ENCODE data around the gene LGR6.

The LGR6 gene

DNA sequence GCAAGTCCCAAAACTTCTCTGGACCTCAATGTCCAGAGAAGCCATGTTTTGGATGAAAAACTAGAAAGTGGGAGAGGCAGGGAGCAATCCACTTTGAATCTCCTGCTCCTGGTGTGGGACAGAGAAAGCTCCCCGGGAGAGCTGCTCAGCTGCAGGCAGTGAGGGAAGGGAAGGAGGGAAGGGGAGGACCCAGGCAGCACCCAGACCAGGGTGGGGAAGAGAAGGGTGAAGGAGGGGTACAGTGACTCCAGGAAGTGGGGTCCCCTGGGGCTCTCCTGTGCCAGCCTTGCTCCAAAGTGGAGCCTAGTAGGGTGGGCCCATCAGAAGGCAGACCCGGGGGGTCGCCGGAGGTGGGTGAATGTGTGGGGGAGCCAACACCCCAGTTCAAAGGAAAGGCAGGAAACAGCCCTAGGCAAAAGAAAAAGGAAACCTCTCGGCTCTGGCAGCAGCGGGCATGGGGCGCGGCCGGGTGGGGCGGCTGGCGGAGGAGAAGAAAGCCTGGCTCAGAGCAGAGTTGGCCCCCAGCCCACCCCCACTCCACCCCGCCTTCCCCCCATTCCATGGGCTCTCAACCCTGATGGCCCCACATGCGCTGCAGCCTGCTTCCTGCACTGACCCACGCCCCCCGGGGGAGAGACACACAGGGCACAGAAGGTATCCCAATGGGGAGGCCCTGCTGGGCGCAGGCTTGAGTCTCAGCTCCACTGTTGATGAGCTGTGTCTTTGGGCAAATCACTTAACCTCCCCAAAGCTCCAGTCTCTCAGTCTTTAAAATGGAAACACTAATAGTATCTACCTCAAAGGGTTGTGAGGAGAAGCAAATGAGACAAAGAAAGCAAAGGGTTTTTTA, 5.7 kb downstream of the LGR6 start:
- no peak for DNase-seq (ENCODE audit: low spot score)

DNA sequence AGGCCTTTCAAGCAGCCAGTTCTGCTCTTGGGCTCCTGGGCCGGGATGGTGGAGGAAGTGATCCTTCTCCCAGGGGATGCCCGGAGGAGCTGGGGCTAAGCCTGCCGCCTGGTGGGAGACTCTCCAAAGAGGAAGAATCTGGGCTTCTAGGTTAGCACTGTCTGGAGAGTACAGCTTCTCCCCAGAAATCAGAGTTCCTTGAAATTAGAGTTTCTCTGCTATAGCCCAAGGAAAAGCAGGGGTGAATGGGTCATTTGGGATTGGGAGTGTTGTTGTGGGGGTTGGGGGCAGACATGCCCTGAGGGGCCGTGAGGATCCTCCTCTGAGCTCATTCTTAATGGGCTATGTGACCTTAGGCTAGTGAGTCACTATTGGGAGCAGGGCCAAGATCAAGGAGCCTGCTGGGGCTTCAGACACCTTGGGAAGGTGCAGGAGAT, 6.5 kb downstream of the LGR6 start:
- no peak for DNase-seq (ENCODE audit: low spot score)

DNA sequence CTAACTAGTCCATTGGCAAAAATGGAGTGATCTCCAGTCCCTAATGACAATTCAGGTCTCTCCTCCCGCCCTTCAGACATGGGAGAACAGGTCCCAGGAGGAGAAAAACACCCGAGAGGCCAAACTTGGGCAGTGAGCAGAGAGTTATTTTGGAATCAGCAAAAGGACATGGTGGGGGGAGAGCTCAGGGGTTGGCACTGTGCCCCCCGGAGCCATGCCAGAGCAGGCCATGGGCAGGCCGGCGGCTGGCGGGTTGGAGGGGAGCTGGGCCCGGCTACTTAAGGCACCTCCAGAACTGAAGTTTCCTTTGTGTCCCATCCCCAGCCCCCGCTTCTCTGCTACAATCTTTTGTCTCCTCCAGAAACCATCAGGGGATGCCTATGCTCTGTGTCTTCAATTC, 7.1 kb downstream of the LGR6 start:
- DNase-seq (ENCODE audit: low spot score): no peak

DNA sequence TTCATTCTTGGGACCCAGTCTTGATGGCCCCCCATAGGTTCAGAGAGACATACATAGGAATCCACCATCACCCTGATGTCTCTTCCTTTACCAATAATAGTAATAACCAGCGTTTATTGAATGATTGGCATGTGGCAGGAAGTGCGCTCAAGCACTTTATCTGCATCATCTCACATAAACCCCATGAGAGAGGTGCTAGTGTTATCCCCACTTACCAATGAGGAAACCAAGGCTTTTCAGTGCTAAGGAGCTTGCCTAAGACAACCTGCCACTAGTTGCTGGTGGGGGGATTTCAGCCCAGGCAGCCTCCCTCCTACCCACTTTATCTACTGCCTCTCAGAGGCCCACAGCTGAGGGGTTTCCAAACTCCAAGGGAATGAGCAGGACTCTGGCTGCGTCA, 7.7 kb downstream of the LGR6 start:
- no peak for DNase-seq (ENCODE audit: low spot score)

DNA sequence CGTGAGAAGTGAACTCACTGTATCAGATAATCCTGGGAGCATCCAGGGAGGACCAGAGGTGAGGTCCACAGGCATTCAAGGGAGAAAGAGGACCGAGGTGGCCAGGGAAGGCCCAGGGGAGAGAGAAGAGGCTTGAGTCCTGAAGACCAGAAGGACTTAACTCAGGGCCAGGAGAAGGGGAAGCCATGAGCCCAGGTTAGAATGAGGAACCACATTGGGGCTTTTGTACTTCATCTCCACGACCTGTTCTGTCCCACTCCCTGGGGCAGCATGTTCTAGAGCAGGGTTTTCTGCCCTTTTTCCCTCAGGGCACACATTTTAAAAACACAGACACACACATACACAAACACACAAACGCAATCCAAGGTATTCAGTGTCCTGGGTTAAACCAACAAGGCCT, 8.4 kb downstream of the LGR6 start:
- no peak for DNase-seq (ENCODE audit: low spot score)

DNA sequence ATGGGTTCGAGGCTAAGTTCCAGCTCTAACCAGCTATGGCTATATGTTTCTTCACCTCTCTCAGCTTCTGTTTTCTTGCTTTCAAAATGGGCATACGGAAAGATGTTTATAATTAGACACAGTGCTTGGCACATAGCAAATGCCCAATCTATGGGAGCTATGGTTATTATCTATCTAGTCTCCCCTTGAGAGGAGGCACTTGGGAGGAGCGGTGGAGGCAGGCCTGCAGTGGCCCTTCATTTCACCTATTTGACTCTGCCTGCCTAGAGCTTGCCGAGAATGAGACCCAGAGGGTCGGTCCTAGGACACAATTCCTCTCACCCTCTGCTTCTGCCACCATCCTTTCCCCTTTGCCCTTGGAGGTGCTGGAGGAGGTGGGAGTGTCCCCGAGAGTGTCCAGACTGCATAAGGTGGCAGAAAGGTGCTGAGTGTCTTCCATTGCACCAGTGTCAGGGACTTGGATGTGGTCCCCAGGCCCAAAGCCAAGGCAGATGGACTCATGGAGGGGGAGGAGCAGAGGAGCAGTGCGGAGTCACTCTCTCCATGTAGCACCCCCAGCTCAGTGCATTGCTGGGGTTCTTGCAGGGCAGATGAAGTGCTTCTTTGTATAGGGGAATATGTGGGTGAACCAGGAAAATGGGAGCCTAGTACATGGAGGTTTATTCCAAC, 9.0 kb downstream of the LGR6 start:
- DNase-seq (ENCODE audit: low spot score): no peak

DNA sequence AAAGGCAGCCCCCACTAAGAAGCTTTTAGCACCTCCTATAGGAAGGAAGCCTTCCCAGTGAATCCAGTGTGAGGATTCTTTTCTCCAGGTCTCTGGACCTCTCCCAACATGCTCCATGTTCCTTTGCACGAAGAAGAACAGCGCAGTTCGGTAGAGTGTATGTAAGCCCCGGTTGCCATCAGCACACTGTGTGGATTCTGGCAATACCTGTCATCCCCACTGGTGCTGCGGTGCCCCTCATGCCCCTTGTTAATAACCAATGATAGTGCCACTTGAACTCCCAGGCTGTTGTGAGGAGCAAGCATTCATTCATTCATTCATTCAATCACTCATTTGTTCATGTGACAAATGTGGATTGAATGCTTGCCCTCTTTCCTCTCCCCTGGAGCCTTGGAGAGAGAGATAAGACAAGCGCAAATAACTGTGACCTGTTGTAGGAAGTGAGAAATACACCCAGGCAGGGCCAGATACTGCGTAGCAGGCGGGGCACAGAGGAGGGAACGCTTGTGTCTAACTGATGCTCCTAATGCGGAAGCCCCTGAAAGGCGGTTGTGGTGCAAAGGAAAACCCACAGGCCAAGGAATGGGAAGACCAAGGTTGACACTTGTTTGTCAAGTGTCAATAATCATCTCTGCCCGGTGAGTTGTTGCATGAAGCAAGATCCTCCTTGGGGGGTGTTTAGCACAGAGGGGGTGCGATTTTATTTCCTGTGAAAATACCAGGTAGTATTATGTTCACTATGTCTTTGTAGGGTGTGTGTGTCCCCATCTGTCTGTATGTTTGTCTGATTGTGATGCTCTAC, 9.8 kb downstream of the LGR6 start:
- DNase-seq (ENCODE audit: low spot score): no peak

DNA sequence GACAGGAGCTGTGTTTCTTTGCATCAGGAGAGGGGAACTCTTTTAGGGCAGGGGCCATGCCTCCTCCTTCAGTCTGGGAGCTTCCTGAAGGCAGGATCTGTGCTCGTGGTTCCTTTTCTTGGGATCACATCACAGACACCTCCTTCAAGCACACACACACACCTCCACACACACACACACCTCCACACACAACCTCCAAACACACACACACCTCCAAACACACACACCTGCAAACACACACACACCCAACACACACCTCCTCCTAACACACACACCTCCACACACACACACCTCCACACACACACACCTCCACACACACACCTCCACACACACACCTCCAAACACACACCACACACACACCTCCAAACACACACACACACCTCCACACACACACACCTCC, 10.5 kb downstream of the LGR6 start:
- DNase-seq (ENCODE audit: low spot score): peak; percentile 35

DNA sequence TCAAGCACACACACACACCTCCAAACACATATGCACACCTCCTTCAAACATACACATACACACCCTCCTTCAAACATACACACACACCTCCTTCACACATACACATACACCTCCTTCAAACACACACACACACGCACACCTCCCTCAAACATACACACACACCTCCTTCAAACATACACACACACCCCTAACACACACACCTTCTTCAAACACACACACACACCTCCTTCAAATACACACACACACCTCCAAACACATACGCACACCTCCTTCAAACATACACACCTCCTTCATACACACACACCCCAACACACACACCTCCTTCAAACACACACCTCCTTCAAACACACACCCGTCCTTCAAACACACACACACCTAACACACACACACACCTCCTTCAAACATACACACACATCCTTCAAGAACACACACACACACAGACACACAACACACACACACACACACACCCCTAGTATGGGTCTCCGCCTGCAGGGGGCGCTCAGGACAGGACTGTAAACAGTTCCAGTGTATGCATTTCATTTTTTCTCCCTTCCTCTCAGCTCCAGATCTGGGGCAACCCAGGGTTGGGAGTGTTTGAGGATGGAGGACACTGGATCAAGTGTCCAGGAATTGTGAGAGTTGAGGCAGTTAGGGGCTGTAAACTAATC, 12.1 kb downstream of the LGR6 start:
- no peak for DNase-seq (ENCODE audit: low spot score)

DNA sequence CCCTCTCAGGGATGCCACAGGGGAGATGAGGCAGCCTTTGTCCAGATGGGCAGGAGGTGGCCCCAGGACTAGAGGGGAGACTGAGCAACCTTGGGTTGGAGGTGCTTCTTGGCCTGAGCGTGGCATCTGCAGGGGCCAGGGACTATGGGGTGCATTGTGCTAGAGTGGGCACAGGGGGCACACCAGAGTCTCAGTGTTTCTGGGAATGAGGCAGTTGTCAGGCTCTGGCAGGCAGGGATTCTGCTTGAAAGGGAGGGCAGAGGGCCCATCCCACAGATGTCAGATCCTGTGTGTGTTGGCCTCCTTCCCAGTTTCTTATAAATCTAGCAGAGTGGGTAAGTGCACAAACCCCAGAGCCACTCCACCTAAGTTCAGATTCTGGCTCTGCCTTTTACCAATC, 13.7 kb downstream of the LGR6 start:
- no peak for DNase-seq (ENCODE audit: low spot score)

DNA sequence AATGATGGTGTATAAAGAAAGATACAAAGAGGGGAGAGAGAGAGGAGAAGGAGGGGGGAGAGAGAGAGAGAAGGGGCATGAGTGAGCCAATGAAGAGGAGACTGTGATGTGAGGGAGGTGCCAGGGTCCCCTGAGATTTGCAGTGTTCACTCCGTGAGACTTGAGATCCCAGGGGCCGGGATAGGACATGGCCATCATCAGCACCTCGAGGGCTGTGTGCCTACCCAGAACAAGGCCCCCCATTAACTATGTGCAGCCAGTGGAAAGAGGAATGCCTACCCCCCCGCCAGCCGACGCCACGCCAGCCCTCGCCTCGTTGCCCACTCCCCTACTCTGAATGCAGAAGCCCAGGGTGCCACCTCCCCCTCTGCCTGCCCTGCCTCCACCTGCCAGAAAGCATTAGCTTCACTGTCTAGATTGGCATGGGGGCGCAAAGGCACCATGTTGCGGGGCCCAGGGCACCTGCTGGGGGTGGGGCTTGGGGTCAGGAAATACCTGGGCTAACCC, 14.8 kb downstream of the LGR6 start:
- DNase-seq (ENCODE audit: low spot score): no peak

DNA sequence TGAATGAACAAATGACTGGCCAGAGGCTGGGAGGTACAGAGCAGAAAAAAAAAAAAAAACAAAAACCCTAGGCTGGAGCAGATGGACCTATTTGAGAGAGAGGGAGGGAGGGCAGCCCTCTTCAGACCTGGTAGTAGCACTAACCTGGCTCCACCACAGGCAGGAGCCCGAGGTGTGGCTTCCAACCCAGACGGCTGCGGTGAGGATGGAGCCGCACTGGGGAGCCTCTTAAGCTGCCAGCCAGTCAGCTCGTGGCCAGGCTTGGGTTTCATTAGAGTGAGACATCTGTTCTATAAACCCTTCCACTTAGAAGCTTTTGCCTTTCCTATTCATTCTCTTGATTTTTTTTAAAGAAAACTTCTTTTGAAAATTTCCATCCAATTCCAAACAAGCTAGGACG, 16.8 kb downstream of the LGR6 start:
- DNase-seq (ENCODE audit: low spot score): no peak

DNA sequence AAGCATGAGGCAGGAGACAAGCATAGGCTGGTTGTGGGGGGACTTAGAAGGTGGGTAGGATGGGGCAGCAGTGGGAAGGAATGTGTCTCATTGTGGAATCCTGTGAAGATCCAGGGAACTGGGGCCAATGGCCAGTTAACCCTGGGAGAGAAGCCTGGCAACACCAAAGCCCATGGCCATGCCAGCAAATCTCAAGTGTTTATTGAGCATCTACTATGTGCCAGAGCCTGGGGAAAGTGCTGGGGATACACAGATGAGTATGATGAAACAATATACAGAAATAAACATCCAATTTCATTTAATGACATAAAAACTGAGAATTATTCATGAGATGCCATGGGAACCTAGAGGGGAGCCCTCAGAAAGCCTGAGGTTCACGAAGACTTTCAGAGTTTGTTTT, 17.4 kb downstream of the LGR6 start:
- no peak for DNase-seq (ENCODE audit: low spot score)

DNA sequence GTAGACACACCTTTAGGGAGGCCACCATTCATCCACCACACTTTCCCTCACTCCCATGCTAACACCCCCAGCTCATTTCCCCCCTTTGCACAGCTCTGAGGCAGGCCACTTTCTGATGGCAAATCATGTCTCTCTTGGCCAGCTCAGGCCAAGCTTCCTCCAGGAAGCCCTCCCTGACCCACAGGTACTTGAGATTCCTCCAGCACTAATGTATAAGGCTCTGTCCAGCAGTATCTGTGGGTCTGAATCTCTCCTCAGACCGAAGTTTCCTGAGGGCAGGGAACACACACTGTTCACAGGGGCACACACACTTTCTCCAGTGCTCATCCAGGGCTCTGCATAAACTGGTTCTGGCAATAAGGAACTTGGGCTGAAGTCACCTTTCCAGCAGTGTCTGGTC, 19.2 kb downstream of the LGR6 start:
- DNase-seq (ENCODE audit: low spot score): no peak

DNA sequence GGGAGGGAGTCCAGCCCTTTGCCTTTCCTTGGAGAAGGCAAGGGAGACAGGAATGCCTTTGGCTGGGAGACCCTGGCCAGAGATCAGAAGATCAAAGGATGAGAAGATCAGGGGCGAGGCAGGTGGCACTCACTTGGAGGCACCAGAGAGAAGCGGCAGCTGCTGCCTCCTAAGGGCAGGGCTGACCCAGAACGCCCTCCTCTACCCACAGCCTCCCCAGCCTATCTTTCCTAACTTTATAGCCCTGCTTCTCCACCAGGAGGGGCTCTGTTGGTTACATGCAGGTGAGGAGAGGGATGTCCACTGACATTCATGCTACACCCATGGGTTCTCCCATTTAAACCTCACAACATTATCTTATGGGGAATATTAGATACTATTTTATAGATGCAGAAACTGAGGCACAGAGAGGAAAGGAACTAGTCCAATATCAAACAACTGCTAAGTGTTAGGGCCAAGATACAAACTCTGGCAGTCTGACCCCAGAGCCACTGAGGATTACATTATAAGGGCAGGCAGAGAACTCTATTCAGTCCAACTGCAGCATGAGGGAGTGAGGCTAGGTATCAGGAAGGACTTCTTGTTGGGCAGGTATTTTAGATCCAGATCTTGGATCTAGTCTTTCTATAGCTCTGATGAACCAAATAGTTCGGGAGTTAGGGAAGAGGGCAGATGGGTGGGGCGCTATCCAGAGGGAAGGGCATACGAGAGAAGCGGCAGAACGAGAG, 19.9 kb downstream of the LGR6 start:
- DNase-seq (ENCODE audit: low spot score): no peak

DNA sequence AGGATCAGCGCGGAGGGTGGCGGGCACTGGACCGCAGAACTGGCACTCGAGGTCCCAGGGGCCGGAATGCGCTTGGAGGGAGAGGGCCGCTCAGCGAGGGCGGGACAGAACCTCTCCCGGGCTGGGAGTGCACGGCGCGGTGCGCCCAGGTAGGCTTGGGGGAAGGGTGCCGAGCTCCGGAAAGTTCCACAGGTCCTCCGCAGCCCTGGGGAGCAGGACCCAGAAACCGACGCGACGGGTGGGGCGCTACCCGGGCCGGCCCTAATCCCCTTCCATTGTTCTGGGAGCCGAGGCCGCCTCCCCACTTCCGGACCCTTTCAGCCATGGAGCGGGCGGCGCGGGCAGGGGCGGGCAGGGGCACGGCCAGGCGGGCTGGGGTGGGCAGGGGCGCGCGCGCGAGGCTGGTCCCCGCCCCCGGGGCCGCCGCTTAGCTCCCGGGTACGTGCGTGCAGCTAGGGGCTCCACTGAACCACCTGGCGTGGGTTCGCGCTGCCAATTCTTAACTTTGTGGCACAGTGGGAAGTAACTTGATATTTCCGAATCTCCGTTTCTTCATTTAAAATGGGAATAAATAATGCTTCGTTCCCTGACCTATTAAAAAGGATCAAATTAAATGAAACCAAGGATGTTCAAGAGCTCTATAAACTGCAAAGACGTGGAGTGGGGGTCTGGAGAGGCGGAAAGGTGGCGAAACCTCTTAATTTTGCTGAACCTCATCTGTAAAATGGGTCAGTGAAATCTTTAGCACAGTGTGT, 20.7 kb downstream of the LGR6 start:
- DNase-seq (ENCODE audit: low spot score): no peak

DNA sequence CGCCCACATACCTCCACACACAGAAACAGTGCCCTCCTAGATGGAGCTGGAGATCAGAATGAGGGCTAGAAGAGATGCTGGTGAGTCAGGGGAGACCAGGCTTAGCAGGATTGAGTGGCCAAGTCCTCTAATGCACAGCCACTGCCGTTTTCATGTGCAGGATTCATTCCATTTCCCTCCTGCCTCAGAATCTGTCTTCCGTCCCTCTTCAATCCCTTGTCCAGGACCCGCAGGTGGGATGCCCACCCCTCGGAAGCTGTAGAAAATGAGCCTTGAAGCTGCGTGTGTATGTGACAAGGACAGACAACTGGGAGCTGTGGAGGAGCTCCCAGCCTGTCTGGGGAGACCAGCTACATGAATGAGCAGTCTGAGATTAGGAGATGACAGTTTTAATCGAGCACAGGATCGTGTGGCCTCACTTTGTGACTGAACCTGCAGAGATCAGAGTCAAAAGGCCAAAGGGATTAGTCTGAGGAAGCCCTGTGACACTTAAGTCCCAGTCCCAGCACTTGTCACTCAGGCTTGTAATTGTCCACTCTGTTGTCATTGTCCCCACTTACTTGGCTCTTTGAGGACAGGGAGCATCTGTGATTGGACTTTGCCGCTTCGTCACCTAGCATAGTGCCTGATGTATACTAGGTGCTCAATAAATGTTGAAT, 22.0 kb downstream of the LGR6 start:
- no peak for DNase-seq (ENCODE audit: low spot score)

DNA sequence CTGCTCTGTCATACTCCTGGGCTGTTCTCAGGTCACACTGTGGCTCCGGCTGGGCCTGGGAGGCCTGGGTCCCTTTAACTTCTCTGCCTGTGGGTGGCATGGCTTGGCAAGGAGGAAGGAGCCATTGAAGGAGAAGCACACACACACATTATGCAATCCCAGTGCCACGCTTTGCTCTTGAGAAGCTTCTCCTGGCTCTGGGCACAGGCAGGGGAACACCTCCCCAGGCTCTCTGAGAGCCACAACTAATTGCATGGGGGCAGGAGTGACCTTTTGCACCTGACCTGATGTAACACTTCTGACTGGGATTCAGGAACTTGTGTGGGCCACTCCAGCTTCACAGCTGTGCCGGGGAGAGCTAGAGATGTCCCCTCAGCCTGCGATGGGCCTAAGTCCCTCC, 23.1 kb downstream of the LGR6 start:
- DNase-seq (ENCODE audit: low spot score): no peak

DNA sequence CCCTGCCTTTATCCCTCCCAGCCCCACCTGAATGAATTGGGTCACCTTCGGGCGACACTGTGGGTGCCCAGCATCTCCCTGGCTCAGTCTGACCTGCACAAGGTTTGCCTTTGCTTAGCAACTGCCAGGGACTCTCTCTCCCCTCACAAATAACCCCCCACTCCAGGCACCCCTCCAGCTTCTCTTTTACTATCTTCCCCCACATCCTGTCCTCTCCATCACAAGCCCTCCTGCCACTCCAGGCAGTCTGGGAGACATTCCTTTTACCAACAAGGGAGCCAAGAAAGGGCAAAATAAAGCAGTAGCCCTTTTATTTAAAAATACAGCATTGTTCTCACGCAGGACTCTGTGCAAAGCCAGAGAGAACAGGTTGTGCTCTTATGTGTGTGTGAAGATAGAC, 23.9 kb downstream of the LGR6 start:
- no peak for DNase-seq (ENCODE audit: low spot score)

DNA sequence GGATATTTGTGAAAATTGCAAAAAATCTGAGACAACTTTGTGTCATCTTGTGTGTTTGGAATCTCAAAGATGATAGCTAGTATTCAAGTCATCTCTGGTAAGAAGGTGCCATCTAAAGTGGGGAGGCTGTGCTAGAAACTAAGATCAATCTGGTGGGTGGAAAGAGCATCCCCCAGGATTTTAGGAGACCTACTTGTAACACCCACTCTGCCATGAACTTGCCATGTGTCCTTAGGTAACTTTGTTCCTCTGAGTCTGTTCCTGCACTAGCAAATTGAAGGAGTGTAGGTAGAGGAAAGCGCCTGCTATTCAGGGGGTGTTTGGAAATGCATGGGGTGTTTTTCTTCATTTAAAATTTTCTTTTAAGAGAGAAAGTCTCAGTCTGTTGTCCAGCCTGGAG, 24.4 kb downstream of the LGR6 start:
- DNase-seq (ENCODE audit: low spot score): no peak
